ENCODE data around the gene ASH1L.
"Not testable (repeated sequence)": the region's sequence is repeated elsewhere in the genome, so short reads cannot be mapped to it uniquely, and the experiment has no call there.

Gene ASH1L

GRCh38 chr1:155305881-155306391 lies 256.7 kb downstream of the ASH1L start:
- no peak for DNase-seq (ENCODE audit: low read depth)

- no peak for DNase-seq (ENCODE audit: low read depth)
These were observed 258.0 kb downstream of the ASH1L start for GRCh38 chr1:155304558-155305063.

DNA sequence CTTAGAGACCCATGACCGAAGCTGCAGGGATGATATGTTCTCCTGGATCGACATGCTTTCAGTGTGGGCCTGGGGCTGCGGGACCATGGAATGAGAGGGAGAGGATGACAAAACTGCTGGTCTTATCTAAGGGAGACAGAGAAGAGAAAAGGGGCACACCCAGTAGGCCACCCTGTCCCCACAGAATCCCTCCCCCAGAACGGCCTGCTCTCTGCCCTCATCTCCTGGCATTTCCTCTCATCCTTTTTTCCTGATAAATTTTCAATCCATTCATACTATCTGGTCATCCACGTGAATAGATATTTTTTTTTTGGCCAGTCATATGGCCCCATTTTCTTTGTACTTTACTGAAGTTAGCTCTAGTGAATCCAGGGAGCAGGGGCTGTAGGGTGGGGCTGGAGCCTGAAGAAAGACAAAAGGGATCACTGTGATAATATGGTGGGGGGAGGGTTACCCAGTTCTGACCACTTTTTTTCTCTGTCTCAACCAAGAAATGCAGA lies 261.2 kb downstream of the ASH1L start, which contains the start of gene PKLR:
PKLR (minus strand) TSS at position 97 of the 500 bp plus-strand sequence; CDS start at position 54, 43 bp downstream.
- DNase-seq (ENCODE audit: low read depth): no peak

GRCh38 chr1:155300553-155301329 lies 261.9 kb downstream of the ASH1L start:
- no peak for DNase-seq (ENCODE audit: low read depth)

- no peak for DNase-seq (ENCODE audit: low read depth)
These were observed 262.6 kb downstream of the ASH1L start for GRCh38 chr1:155300024-155300423.

GRCh38 chr1:155297384-155297783 lies 265.2 kb downstream of the ASH1L start:
- DNase-seq (ENCODE audit: low read depth): no peak

- DNase-seq (ENCODE audit: low read depth): no peak
These were observed 265.9 kb downstream of the ASH1L start for GRCh38 chr1:155296661-155297060.

DNA sequence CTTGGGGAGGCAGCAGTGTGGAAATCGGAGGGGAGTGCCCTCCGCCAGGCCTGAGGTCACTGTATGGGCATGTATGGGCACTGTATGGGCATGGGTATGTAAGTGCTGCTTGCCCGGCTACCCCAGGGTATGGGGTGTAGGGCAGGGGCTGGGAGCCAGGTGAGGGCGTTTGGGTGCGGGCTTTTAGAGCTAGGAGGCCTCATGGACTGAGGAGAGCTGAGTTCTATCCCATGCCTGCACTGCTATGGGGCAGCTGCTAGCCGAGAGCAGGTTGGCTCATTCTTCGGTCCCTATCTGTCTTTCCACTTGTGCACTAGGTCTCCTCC lies 266.7 kb downstream of the ASH1L start:
- no peak for DNase-seq (ENCODE audit: low read depth)

DNA sequence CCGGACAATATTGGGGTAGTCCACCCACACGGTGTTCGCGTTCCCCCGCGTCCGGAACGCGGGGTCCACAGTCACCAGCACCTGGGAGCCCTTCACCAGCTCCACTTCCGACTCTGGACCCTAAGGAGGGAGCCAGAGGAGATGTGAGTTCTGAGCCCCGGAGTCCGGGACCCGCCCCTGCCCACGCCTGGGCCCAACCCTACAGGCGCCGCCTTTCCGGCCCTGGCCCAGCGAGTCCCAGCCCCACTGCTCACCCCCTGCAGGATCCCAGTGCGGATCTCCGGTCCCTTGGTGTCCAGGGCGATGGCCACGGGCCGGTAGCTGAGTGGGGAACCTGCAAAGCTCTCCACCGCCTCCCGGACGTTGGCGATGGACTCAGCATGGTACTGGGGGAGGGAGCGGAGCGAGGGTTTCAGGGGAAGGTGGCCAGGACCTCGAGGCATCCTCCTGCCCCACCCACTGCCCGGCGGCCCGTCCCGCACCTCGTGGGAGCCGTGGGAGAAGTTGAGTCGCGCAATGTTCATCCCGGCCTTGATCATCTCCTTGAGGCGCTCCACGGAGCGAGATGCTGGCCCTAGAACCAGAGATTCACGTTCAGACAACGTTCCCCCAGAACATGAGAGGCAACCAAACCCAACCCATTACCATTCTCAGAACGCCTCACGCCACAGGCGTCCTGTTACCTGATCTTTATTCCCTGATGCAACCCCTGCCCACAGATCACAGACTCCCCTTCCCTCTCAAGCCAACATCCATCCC lies 267.2 kb downstream of the ASH1L start:
- no peak for DNase-seq (ENCODE audit: low read depth)

DNA sequence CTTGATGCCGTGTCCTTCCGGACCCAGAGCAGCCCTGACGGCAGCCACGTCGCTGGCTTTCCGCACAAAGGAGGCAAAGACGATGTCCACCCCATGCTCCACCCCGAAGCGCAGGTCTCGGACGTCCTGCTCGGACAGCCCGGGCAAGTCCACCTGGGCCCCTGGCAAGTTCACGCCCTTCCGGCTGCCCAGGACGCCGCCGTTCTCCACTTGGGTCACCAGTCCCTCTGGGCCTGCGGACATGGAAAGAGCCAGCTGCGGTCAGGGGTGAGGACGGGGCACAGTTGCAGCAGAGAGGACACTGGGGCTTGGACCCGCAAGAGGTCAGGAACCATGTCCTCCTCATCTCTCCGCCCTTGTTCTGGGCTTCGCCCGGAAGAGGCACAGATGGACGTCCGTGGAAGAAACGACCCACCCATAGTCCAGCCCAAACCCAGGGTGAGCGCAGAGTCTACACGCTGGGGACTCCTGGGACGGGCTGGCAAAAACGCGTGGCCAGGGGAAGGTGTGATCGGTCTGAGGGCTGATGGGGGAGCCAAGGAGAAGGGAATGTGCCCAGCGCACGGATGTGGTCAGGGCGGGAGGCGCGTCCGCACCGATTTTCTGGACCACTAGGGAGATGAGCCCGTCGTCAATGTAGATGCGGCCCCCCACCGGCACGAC lies 268.0 kb downstream of the ASH1L start:
- no peak for DNase-seq (ENCODE audit: low read depth)

GRCh38 chr1:155293086-155293749 lies 269.4 kb downstream of the ASH1L start:
- no peak for DNase-seq (ENCODE audit: low read depth)

- DNase-seq (ENCODE audit: low read depth): not testable (repeated sequence)
These were observed 271.6 kb downstream of the ASH1L start for GRCh38 chr1:155291006-155291405.

- no peak for DNase-seq (ENCODE audit: low read depth)
These were observed 274.5 kb downstream of the ASH1L start for GRCh38 chr1:155287987-155288543.

DNA sequence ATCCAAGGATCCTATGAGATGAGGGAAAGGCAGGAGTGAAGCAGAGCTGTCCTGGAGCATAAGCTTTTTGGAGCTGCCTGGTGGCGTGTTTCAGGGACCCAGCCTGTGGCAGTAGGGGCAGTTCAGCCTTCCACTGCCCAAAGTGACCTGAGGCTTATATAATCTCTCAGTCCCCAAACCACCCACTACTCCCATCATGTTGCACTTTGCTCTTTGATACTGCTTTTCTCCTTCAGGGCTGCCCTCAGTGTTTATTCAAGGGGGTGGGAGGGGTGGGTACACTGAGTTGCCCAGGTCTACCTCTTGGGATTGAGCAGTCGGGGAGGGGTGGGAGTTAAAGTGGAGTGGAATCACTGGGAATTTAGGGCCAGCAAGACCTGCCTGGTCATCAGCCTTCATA lies 276.1 kb downstream of the ASH1L start:
- no peak for DNase-seq (ENCODE audit: low read depth)

DNA sequence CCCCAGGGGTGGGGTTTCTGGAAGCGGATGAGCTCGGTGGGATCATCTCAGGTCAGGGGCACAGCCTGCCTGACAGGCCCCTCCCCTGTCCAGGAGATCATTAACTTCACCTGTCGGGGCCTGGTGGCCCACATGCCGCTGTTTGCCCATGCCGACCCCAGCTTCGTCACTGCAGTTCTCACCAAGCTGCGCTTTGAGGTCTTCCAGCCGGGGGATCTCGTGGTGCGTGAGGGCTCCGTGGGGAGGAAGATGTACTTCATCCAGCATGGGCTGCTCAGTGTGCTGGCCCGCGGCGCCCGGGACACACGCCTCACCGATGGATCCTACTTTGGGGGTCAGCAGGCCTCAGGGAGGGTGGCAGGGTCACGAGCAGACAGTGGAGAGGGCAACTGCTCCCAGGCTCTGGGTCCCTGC lies 277.0 kb downstream of the ASH1L start:
- DNase-seq (ENCODE audit: low read depth): no peak
